Activated effector memory CD4-positive, alpha-beta T cell treated with anti-CD3 and anti-CD28 coated beads, Interleukin-2, amount 50 U/mL, for 16 hours (primary cell): ENCODE results near the gene DOK6.

Experiments
- DNase-seq: peaks from one replicate; pipeline ENCODE4 v3.0.0-alpha.2; 2020

DOK6 gene

GRCh38 chr18:69556228-69556627 is 155.5 kb downstream of the DOK6 start:
- DNase-seq = no peak

GRCh38 chr18:69557282-69557681 is 156.6 kb downstream of the DOK6 start:
- no peak for DNase-seq

GRCh38 chr18:69558052-69558451 is 157.4 kb downstream of the DOK6 start:
- no peak for DNase-seq

GRCh38 chr18:69559604-69560003 is 158.9 kb downstream of the DOK6 start:
- DNase-seq = no peak

- no peak for DNase-seq
Measured at GRCh38 chr18:69564602-69565001, 163.9 kb downstream of the DOK6 start.

- no peak for DNase-seq
Measured at GRCh38 chr18:69567813-69568488, 167.3 kb downstream of the DOK6 start.

- DNase-seq = no peak
Measured at GRCh38 chr18:69569133-69569532, 168.4 kb downstream of the DOK6 start.

- DNase-seq = no peak
Measured at GRCh38 chr18:69574401-69574800, 173.7 kb downstream of the DOK6 start.

GRCh38 chr18:69580107-69580506 is 179.4 kb downstream of the DOK6 start:
- no peak for DNase-seq

- no peak for DNase-seq
Measured at GRCh38 chr18:69584429-69584828, 183.7 kb downstream of the DOK6 start.

GRCh38 chr18:69585696-69586095 is 185.0 kb downstream of the DOK6 start:
- DNase-seq = no peak

GRCh38 chr18:69586537-69586936 is 185.8 kb downstream of the DOK6 start:
- DNase-seq = no peak

GRCh38 chr18:69588301-69588700 is 187.6 kb downstream of the DOK6 start:
- no peak for DNase-seq

- DNase-seq = no peak
Measured at GRCh38 chr18:69590150-69590549, 189.5 kb downstream of the DOK6 start.

GRCh38 chr18:69596345-69596744 is 195.7 kb downstream of the DOK6 start:
- no peak for DNase-seq

- no peak for DNase-seq
Measured at GRCh38 chr18:69597561-69597960, 196.9 kb downstream of the DOK6 start.

GRCh38 chr18:69599377-69599776 is 198.7 kb downstream of the DOK6 start:
- DNase-seq = no peak

- DNase-seq = no peak
Measured at GRCh38 chr18:69612242-69612641, 211.6 kb downstream of the DOK6 start.

- DNase-seq = no peak
Measured at GRCh38 chr18:69616114-69616513, 215.4 kb downstream of the DOK6 start.

GRCh38 chr18:69617408-69617807 is 216.7 kb downstream of the DOK6 start:
- DNase-seq = no peak

GRCh38 chr18:69617888-69618287 is 217.2 kb downstream of the DOK6 start:
- DNase-seq = no peak

GRCh38 chr18:69622184-69622583 is 221.5 kb downstream of the DOK6 start:
- no peak for DNase-seq

- no peak for DNase-seq
Measured at GRCh38 chr18:69622961-69623360, 222.3 kb downstream of the DOK6 start.

- DNase-seq = no peak
Measured at GRCh38 chr18:69626171-69626570, 225.5 kb downstream of the DOK6 start.

GRCh38 chr18:69626643-69627242 is 226.1 kb downstream of the DOK6 start:
- no peak for DNase-seq
